GM23248 (cell line): ENCODE results near the gene ASB16. TPM values are rescaled to one million over a fixed set of nuclear protein-coding genes. Genes with fewer than 3 reads are reported as not detected.

Experiments used
- DNase-seq: peaks from one replicate; pipeline ENCODE4 v3.0.0-alpha.2; 2015
- H2AFZ ChIP-seq: fragments of 200-600 bp; sonication (generic); 2 replicates; pipeline ENCODE4 v1.6.1; 2016; ENCODE audit warnings: antibody characterized with exemption
- H3F3A ChIP-seq: fragments of 200-600 bp; sonication (generic); 2 replicates; pipeline ENCODE4 v1.6.1; 2016; ENCODE audit warnings: mild to moderate bottlenecking, antibody characterized with exemption, mixed run types; ENCODE audit not compliant: insufficient read depth
- H3K27ac ChIP-seq: fragments of 200-600 bp; sonication (generic); 2 replicates; pipeline ENCODE4 v1.5.1; 2016; ENCODE audit warnings: mild to moderate bottlenecking
- H3K27me3 ChIP-seq: fragments of 200-600 bp; sonication (generic); replicated peaks from 2 replicates; pipeline ENCODE4 v1.6.1; 2016; ENCODE audit warnings: mild to moderate bottlenecking; ENCODE audit not compliant: insufficient read depth
- H3K36me3 ChIP-seq: fragments of 200-600 bp; sonication (generic); 2 replicates; pipeline ENCODE4 v1.6.1; 2016; ENCODE audit warnings: low read depth, mild to moderate bottlenecking
- H3K4me1 ChIP-seq: fragments of 200-600 bp; sonication (generic); 2 replicates; pipeline ENCODE4 v1.6.1; 2016; ENCODE audit warnings: mild to moderate bottlenecking; ENCODE audit not compliant: insufficient read depth
- H3K4me2 ChIP-seq: fragments of 200-600 bp; sonication (generic); one replicate; pipeline ENCODE4 v1.6.1; 2016; ENCODE audit warnings: mild to moderate bottlenecking; ENCODE audit not compliant: unreplicated experiment
- H3K4me3 ChIP-seq: fragments of 200-600 bp; sonication (generic); 2 replicates; pipeline ENCODE4 v1.5.1; 2016; ENCODE audit warnings: mild to moderate bottlenecking
- H3K79me2 ChIP-seq: fragments of 200-600 bp; sonication (generic); 2 replicates; pipeline ENCODE4 v1.6.1; 2016; ENCODE audit warnings: mild to moderate bottlenecking; ENCODE audit not compliant: insufficient read depth
- H3K9ac ChIP-seq: fragments of 200-600 bp; sonication (generic); 2 replicates; pipeline ENCODE4 v1.6.1; 2016; ENCODE audit warnings: mild to moderate bottlenecking
- H3K9me2 ChIP-seq: fragments of 200-600 bp; sonication (generic); 2 replicates; pipeline ENCODE4 v1.6.1; 2016; ENCODE audit warnings: mixed run types, mild to moderate bottlenecking, moderate library complexity; ENCODE audit not compliant: insufficient read depth
- H3K9me3 ChIP-seq: fragments of 200-600 bp; sonication (generic); one replicate; pipeline ENCODE4 v1.6.1; 2017; ENCODE audit warnings: low read depth
- H4K20me1 ChIP-seq: fragments of 200-600 bp; sonication (generic); 2 replicates; pipeline ENCODE4 v1.6.0; 2016; ENCODE audit not compliant: insufficient read depth
- EZH2 ChIP-seq: fragments of 200-600 bp; sonication (generic); IDR thresholded peaks from 2 replicates; pipeline ENCODE4 v1.6.1; 2018; ENCODE audit warnings: antibody characterized with exemption, mild to moderate bottlenecking; ENCODE audit not compliant: insufficient read depth, poor library complexity, severe bottlenecking
- EZH2phosphoT487 ChIP-seq: fragments of 200-600 bp; sonication (generic); IDR thresholded peaks from 2 replicates; pipeline ENCODE4 v1.6.1; 2018; ENCODE audit warnings: antibody characterized with exemption, moderate library complexity, mild to moderate bottlenecking, low read depth; ENCODE audit not compliant: insufficient read depth
- WGBS, 2 experiments: methylation state at CpG; one replicate each; pipeline ENCODE4 v1.1.6; 2015 to 2017; ENCODE audit warnings: low lambda C conversion rate in 2 of 2, low coverage in 1 of 2; ENCODE audit errors: missing lambda C conversion rate in 2 of 2; 5-methylcytosine and 5-hydroxymethylcytosine counted together
- in situ Hi-C: fragments of 300-500 bp; cut with MboI; formaldehyde crosslinking; loops from 2 replicates; pipeline ENCODE4 v1.15.0; 2020
- polyA plus RNA-seq: library from polyadenylated mRNA; unstranded; fragments of >200 nt; fragmentation: Nextera tagmentation; extraction: Ambion mirVana; gene quantifications from 2 replicates; pipeline ENCODE4 v1.2.1, GENCODE V29; 2016
- total RNA-seq: library from RNA; depleted of rRNA; stranded (reverse); fragments of >200 nt; shearing (Covaris generic); gene quantifications from 2 replicates; pipeline ENCODE4 v1.2.3, GENCODE V29; 2014

Gene ASB16
- total and polyA plus RNA-seq, 2 experiments from 2014 or later = 0.25 TPM; not detected in 1

DNA sequence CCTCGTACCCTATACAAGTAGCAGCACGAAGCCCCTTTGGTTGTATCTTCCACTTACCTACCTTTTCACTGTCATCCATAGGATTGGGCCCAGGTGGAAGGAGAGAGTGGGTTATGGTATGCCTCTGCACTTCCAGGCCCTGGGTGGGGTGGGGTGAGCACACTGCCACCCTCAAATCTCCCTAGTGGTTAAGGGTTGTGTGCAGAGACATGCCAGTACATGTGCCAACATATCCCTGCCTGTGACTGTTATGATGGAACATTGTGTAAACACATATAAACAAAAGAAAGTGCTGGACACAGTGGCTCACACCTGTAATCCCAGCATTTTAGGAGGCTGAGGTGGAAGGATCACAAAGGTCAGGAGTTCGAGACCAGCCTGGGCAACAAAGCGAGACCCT, 17.6 kb upstream of the ASB16 start:
- Histone ChIP-seq H3K4me3 (no peak overlapping the region), H3K27me3 (no peaks in the 10 kb centered on the region), H3K9me3 (no peaks in the 10 kb centered on the region), H3F3A (no peaks in the 10 kb centered on the region), H3K9ac (no peak overlapping the region), H2AFZ (no peak overlapping the region), H3K36me3 (no peaks in the 10 kb centered on the region), H4K20me1 (no peaks in the 10 kb centered on the region), H3K9me2 (no peaks in the 10 kb centered on the region), H3K79me2 (peaks cover 15% of the 10 kb centered on the region; the same call in 1 of the 2 replicates), H3K4me2 (no peak overlapping the region), H3K27ac (no peak overlapping the region), H3K4me1 (no peaks in the 10 kb centered on the region)
- DNase-seq = no peak
- TF ChIP-seq EZH2phosphoT487 (no peak), EZH2 (no peak)
- in situ Hi-C loops = no loop called here
- 99% methylated on average over 4 of the region's 4 CpGs for WGBS, 2 experiments

DNA sequence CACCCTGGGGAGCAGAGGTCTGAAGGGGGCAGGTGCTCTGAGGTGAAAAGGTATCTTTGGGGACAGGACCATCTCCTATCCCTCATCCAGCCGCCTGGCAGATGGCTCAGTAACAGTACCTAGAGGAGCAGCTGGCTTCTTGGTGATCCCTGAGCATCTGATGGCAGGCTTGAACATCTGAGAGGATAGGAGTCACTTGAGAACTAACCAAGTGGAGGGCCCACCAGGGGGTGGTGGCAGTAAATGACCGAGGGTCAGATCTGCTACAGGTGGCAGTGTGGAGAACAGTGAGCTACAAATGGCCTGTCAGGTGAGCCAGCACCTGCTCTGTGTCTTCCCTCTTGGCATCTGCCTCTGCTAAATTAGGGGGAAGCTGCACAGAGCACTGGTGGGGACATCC, 15.0 kb upstream of the ASB16 start:
- Histone ChIP-seq H3K79me2 (peaks cover 13% of the 10 kb centered on the region; the same call in 1 of the 2 replicates), H3K9me2 (no peaks in the 10 kb centered on the region), H3K9me3 (no peaks in the 10 kb centered on the region), H3K27ac (no peak overlapping the region), H3K4me3 (no peak overlapping the region), H3K9ac (no peak overlapping the region), H3K27me3 (no peaks in the 10 kb centered on the region), H3K4me1 (no peaks in the 10 kb centered on the region), H4K20me1 (no peaks in the 10 kb centered on the region), H3F3A (no peaks in the 10 kb centered on the region), H2AFZ (no peak overlapping the region), H3K4me2 (no peak overlapping the region), H3K36me3 (no peaks in the 10 kb centered on the region)
- WGBS, 2 experiments = 97 to 100% methylated on average over 2 of the region's 2 CpGs
- TF ChIP-seq EZH2phosphoT487 = no peak
- in situ Hi-C loops = no loop called here
- no peak for DNase-seq

DNA sequence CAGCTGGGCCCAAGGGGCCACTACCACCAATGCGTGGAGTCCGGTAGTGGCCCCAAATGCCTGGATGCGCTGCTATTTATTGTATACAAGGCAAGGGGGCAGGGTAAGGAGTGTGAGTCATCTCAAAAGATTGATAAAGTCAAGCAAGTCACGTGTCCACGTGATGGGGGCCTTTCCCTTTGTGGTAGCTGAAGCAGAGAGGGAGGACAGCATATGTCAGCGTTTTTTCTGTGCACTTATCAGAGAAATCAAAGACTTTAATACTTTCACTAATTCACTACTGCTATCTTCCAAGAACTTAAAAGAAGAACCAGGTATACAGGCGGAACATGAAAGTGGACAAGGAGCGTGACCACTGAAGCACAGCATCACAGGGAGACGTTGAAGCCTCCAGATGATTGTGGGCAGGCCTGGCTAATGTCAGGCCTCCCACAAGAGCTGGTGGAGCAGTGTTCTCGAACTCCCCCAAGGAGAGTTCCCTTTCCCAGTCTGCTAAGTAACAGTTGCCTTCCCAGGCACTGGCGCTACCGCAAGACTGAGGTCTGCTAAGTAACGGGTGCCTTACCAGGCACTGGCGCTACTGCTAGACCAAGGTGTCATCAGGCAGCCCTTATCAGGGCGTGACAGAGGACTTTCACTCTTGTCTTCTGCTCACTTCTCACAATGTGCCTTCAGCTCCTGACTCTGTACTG, 10.8 kb upstream of the ASB16 start:
- H3K4me1 ChIP-seq = no peaks in the 10 kb centered on the region
- no peak overlapping the region for H3K4me2 ChIP-seq
- no peaks in the 10 kb centered on the region for H3K79me2 ChIP-seq
- no peaks in the 10 kb centered on the region for H3K27me3 ChIP-seq
- no peak overlapping the region for H3K4me3 ChIP-seq
- H3F3A ChIP-seq = no peaks in the 10 kb centered on the region
- H3K9ac ChIP-seq = no peak overlapping the region
- no peak overlapping the region for H2AFZ ChIP-seq
- WGBS, 2 experiments = 94 to 95% methylated on average over 15 of the region's 15 CpGs
- H3K27ac ChIP-seq = no peak overlapping the region
- H3K36me3 ChIP-seq = no peaks in the 10 kb centered on the region
- in situ Hi-C loops = no loop called here
- H4K20me1 ChIP-seq = no peaks in the 10 kb centered on the region
- H3K9me2 ChIP-seq = no peaks in the 10 kb centered on the region
- DNase-seq = no peak
- no peaks in the 10 kb centered on the region for H3K9me3 ChIP-seq
- TF ChIP-seq EZH2 = no peak
- TF ChIP-seq EZH2phosphoT487 = no peak

DNA sequence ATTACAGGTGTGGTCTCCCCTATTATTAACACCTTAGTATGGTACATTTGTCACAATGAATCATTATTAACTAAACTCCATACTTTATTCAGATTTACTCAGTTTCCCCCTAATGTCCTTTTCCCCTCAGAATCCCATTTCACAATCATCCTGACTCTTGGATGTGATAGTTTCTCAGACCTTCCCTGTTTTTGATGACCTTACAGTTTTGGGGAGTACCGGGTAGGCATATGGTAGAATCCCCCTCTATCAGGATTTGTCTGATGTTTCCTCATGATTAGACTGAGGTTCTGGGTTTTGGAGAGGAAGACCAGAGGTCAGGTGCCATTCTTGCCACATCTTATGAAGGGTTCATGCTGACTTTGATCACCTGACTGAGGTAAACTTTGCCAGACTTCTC, 6.0 kb upstream of the ASB16 start:
- no peak overlapping the region for H3K4me3 ChIP-seq
- no peaks in the 10 kb centered on the region for H4K20me1 ChIP-seq
- TF ChIP-seq EZH2 = no peak
- TF ChIP-seq EZH2phosphoT487 = no peak
- H3K79me2 ChIP-seq = no peaks in the 10 kb centered on the region
- H3K9me2 ChIP-seq = no peaks in the 10 kb centered on the region
- H3K27ac ChIP-seq = no peak overlapping the region
- no peaks in the 10 kb centered on the region for H3K27me3 ChIP-seq
- H3K9ac ChIP-seq = no peak overlapping the region
- WGBS, 2 experiments = 91 to 100% methylated on average over 1 of the region's 1 CpG
- H3K4me2 ChIP-seq = no peak overlapping the region
- no peaks in the 10 kb centered on the region for H3K4me1 ChIP-seq
- H2AFZ ChIP-seq = no peak overlapping the region
- H3K9me3 ChIP-seq = no peaks in the 10 kb centered on the region
- H3F3A ChIP-seq = no peaks in the 10 kb centered on the region
- DNase-seq = no peak
- no peaks in the 10 kb centered on the region for H3K36me3 ChIP-seq
- in situ Hi-C loops = no loop called here
